Common myeloid progenitor, CD34-positive (primary cell): ENCODE measurements around the gene CIART.

Experiments
- CTCF ChIA-PET: fragments of 350-600 bp; sonication (Branson Sonifier 250); formaldehyde crosslinking; loops from one replicate; lab custom pipeline; 2021; ENCODE audit warnings: antibody characterized with exemption; lab: Charles Lee
- POLR2A ChIA-PET: fragments of 350-600 bp; sonication (Branson Sonifier 250); formaldehyde crosslinking; loops from one replicate; lab custom pipeline; 2021; ENCODE audit warnings: antibody characterized with exemption; lab: Charles Lee
- DNase-seq, 3 donors: peaks; one replicate each; pipeline versions ENCODE4 v3.0.0 to v3.0.0-alpha.2; 2013
- H3K27ac ChIP-seq, 2 experiments: 1 replicate in 1 of 2; 2 replicates in 1 of 2; pipeline ENCODE4 v1.7.0; 2013; ENCODE audit warnings: inconsistent platforms in 2 of 2, low read length in 2 of 2, mild to moderate bottlenecking in 2 of 2, low read depth in 1 of 2, moderate library complexity in 1 of 2; ENCODE audit not compliant: severe bottlenecking in 2 of 2, insufficient read depth in 1 of 2, poor library complexity in 1 of 2
- H3K27me3 ChIP-seq, 5 experiments: replicated peaks in 2 of 5; 1 replicate in 3 of 5; 2 replicates in 2 of 5; pipeline versions ENCODE4 v1.6.1 to v1.7.0; 2013; ENCODE audit warnings: low read length in 4 of 5, mild to moderate bottlenecking in 2 of 5, moderate library complexity in 2 of 5, inconsistent platforms in 1 of 5; ENCODE audit not compliant: insufficient read depth in 5 of 5, control insufficient read depth in 4 of 5
- H3K36me3 ChIP-seq, 4 experiments: 1 replicate in 2 of 4; 2 replicates in 2 of 4; pipeline versions ENCODE4 v1.6.1 to v1.7.0; 2013; ENCODE audit warnings: low read length in 3 of 4, control low read depth in 1 of 4, mild to moderate bottlenecking in 1 of 4; ENCODE audit not compliant: control insufficient read depth in 4 of 4, insufficient read depth in 4 of 4
- H3K4me1 ChIP-seq, 4 experiments: 1 replicate in 3 of 4; 2 replicates in 1 of 4; pipeline versions ENCODE4 v1.6.1 to v1.7.1; 2013; ENCODE audit warnings: low read length in 3 of 4, mild to moderate bottlenecking in 3 of 4, control low read depth in 1 of 4, inconsistent platforms in 1 of 4, moderate library complexity in 1 of 4; ENCODE audit not compliant: control insufficient read depth in 4 of 4, insufficient read depth in 4 of 4; ENCODE audit errors: control extremely low read depth in 1 of 4
- H3K4me3 ChIP-seq, 7 experiments: 1 replicate in 4 of 7; 2 replicates in 3 of 7; pipeline versions ENCODE4 v1.5.1 to v1.7.0; 2013; ENCODE audit warnings: mild to moderate bottlenecking in 7 of 7, low read length in 6 of 7, moderate library complexity in 6 of 7, inconsistent platforms in 2 of 7, low read depth in 2 of 7, control low read depth in 1 of 7; ENCODE audit not compliant: insufficient read depth in 4 of 7, control insufficient read depth in 1 of 7; ENCODE audit errors: extremely low read depth in 1 of 7
- H3K9me3 ChIP-seq, 5 experiments: 1 replicate in 4 of 5; 2 replicates in 1 of 5; pipeline versions ENCODE4 v1.6.1 to v1.7.1; 2013; ENCODE audit warnings: low read length in 4 of 5, mild to moderate bottlenecking in 2 of 5, inconsistent platforms in 1 of 5, low read depth in 1 of 5, moderate library complexity in 1 of 5; ENCODE audit not compliant: control insufficient read depth in 4 of 5, insufficient read depth in 2 of 5; ENCODE audit errors: control extremely low read depth in 1 of 5
- WGBS: methylation state at CpG from one replicate; pipeline ENCODE4 v1.1.5; 2013; ENCODE audit not compliant: insufficient coverage; 5-methylcytosine and 5-hydroxymethylcytosine counted together

The CIART gene

DNA sequence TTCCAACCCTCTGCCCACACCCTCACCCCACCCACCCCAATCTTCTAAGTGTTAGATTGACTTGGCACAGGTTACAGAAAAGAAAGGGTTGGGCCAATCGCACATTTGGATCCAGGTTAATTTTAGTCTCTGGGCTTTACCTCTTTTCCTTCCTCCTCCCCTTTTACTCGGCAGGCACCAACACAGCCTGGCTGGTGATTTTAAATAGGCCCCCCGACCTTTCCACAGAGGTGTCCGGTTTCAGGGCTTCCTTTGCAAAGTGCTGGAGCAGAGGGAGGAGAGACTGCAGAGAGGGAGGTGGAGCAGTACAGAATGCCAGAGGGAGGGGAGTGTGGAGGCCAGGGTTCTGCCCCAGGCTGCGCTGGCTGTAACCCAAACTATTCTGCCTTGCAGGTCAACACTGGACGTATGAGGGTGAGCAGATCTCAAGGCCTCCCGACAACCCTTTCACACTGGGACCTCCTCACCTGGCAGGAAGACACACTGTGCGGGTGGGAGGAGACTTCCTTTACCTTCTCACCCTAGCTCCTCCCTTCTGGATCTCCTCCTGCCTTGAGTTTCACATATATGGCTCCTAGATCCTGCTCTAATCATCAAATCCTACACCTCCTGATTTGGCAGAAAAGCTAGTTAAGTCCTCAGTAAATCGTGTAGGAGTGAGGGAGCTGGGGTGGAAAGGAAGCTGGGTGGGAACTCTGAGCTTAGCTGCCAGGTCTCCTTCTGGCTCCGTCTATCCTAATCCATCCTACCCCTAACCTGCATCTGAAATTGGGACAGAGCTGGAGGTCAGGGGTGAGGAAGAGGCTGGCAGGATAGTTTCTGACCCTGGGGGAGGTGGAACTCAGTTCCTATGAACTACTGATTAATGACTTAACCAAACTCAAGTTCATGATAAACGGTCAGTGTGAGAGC, 22.3 kb upstream of the CIART start:
- Histone ChIP-seq H3K36me3 (peaks cover 0 to 8% (median 7%) of the 10 kb centered on the region in 4 experiments), H3K27me3 (peaks cover 5 to 44% (median 25%) of the 10 kb centered on the region in 5 experiments), H3K9me3 (no peaks in the 10 kb centered on the region), H3K4me1 (peaks cover 4 to 21% (median 11%) of the 10 kb centered on the region in 4 experiments), H3K27ac (no peak overlapping the region), H3K4me3 (no peak overlapping the region)
- ChIA-PET CTCF (interaction anchor here (13.8 kb wide), 1 partner anchor 16 kb away, joined by 246 read pairs; the partner anchor contains the start of genes APH1A, C1orf54 and CIART), POLR2A (no interaction called here)
- no peak for DNase-seq
- WGBS, result 65% methylated on average over 6 of the region's 11 CpGs

GRCh38 chr1:150261367-150261766, 21.0 kb upstream of the CIART start:
- Histone ChIP-seq H3K27me3 (peaks cover 3 to 40% (median 24%) of the 10 kb centered on the region in 5 experiments), H3K27ac (no peak overlapping the region), H3K9me3 (no peaks in the 10 kb centered on the region), H3K4me1 (peaks cover 0 to 11% (median 2%) of the 10 kb centered on the region in 4 experiments), H3K36me3 (peaks cover 0 to 22% (median 20%) of the 10 kb centered on the region in 4 experiments), H3K4me3 (no peak overlapping the region)
- POLR2A ChIA-PET, result interaction anchor here (0.8 to 1.6 kb wide), 2 partner anchors 11 to 20 kb away, joined by 4 read pairs; partner anchors contain the start of gene C1orf54
- 89% methylated on average over 4 of the region's 6 CpGs for WGBS
- no peak for DNase-seq
- CTCF ChIA-PET, result interaction anchor here (1.5 to 13.8 kb wide), 2 partner anchors 14 to 25 kb away, joined by 4 to 246 read pairs; partner anchors contain the start of genes APH1A, C1orf54 and CIART

- ChIA-PET CTCF (interaction anchor here (1.5 to 13.8 kb wide), 2 partner anchors 13 to 24 kb away, joined by 4 to 246 read pairs; partner anchors contain the start of genes APH1A, C1orf54 and CIART), POLR2A (interaction anchor here (1.6 kb wide), 1 partner anchor 19 kb away, joined by 4 read pairs; no protein-coding TSS in a partner anchor)
- peaks cover 0 to 27% (median 16%) of the 10 kb centered on the region in 5 experiments for H3K27me3 ChIP-seq
- peaks cover 0 to 10% (median 4%) of the 10 kb centered on the region in 4 experiments for H3K4me1 ChIP-seq
- H3K27ac ChIP-seq, result no peak overlapping the region
- no peaks in the 10 kb centered on the region for H3K9me3 ChIP-seq
- 100% methylated on average over 5 of the region's 6 CpGs for WGBS
- H3K36me3 ChIP-seq, result peaks cover 4 to 32% (median 30%) of the 10 kb centered on the region in 4 experiments
- no peak overlapping the region for H3K4me3 ChIP-seq
- DNase-seq, result no peak
Observed at GRCh38 chr1:150262388-150263320, 19.7 kb upstream of the CIART start.

DNA sequence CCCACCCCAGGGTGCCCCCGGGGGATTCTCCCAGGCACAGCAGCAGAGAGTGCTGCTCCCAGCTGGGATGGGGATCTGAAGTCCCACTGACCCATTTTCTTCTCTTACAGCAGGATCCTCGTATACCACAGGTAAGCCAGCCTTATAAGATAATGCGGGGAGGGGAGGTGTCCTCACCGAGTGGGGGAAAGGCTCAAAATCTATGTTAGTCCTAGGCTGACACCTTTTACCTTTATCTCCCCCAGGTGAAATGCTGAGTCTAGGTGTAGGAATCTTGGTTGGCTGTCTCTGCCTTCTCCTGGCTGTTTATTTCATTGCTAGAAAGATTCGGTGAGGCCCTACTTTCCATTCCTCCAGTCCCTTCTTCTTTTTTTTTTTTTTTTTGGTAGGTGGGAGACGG, 18.8 kb upstream of the CIART start:
- CTCF ChIA-PET, result interaction anchor here (0.6 to 13.8 kb wide), 2 partner anchors 12 to 373 kb away, joined by 3 to 246 read pairs; partner anchors contain the start of genes APH1A, C1orf54 and CIART
- 96% methylated on average over 3 of the region's 6 CpGs for WGBS

GRCh38 chr1:150267896-150268295, 14.5 kb upstream of the CIART start:
- Histone ChIP-seq H3K4me1 (peaks cover 6 to 30% (median 15%) of the 10 kb centered on the region in 4 experiments), H3K9me3 (no peaks in the 10 kb centered on the region), H3K27me3 (no peaks in the 10 kb centered on the region), H3K4me3 (peak overlapping the region; percentile 84 to 96 (median 89)), H3K27ac (peak overlapping the region; percentile 86 to 94), H3K36me3 (peaks cover 4 to 32% (median 30%) of the 10 kb centered on the region in 4 experiments)
- DNase-seq, result no peak
- ChIA-PET CTCF (interaction anchor here (16.4 kb wide), 1 partner anchor 10 kb away, joined by 246 read pairs; the partner anchor contains the start of gene CA14), POLR2A (no interaction called here)
- 54% methylated on average over 6 of the region's 6 CpGs for WGBS

More for the DNA sequence above, 18.8 kb upstream of the CIART start:
- no peak for DNase-seq
- POLR2A ChIA-PET, result no interaction called here
- H3K9me3 ChIP-seq, result no peaks in the 10 kb centered on the region
- no peak overlapping the region for H3K27ac ChIP-seq
- peaks cover 0 to 18% (median 13%) of the 10 kb centered on the region in 5 experiments for H3K27me3 ChIP-seq
- peaks cover 4 to 32% (median 30%) of the 10 kb centered on the region in 4 experiments for H3K36me3 ChIP-seq
- no peak overlapping the region for H3K4me3 ChIP-seq
- H3K4me1 ChIP-seq, result peaks cover 0 to 14% (median 11%) of the 10 kb centered on the region in 4 experiments

GRCh38 chr1:150268340-150268704, 14.0 kb upstream of the CIART start:
- Histone ChIP-seq H3K36me3 (peaks cover 4 to 32% (median 30%) of the 10 kb centered on the region in 4 experiments), H3K4me3 (peak overlapping the region; percentile 84 to 96 (median 89)), H3K27ac (peak overlapping the region; percentile 86 to 94), H3K4me1 (peaks cover 6 to 30% (median 15%) of the 10 kb centered on the region in 4 experiments), H3K27me3 (no peaks in the 10 kb centered on the region), H3K9me3 (no peaks in the 10 kb centered on the region)
- CTCF ChIA-PET, result interaction anchor here (1.7 to 16.4 kb wide), 2 partner anchors 11 to 13 kb away, joined by 7 to 246 read pairs; partner anchors contain the start of genes CA14 and CIART
- POLR2A ChIA-PET, result interaction anchor here (1.0 to 1.6 kb wide), 2 partner anchors 11 to 33 kb away, joined by 3 read pairs; partner anchors contain the start of gene ANP32E
- DNase-seq, result peak in 2 of 3 donors; percentile 27 to 46
- WGBS, result 1% methylated on average over 16 of the region's 21 CpGs
